GM23338 (cell line): ENCODE data around the gene SGCD. TPM values are rescaled to one million over a fixed set of nuclear protein-coding genes. Genes with fewer than 3 reads are reported as not detected.

Experiments
- ATAC-seq: fragments of 200-7000 bp; cut with Tn5 transposase; 3 replicates; pipeline ENCODE4 v1.9.1; 2020
- DNase-seq: peaks from one replicate; pipeline ENCODE4 v3.0.0-alpha.2; 2015; ENCODE audit warnings: low spot score
- H2AFZ ChIP-seq: fragments of 200-600 bp; sonication (generic); 2 replicates; pipeline ENCODE4 v1.8.0; 2016; ENCODE audit warnings: antibody characterized with exemption, mild to moderate bottlenecking, moderate library complexity
- H3F3A ChIP-seq: fragments of 200-600 bp; sonication (generic); replicated peaks from 2 replicates; pipeline ENCODE4 v1.8.0; 2017; ENCODE audit warnings: antibody characterized with exemption, mixed run types, low read depth
- H3K27ac ChIP-seq: fragments of 200-600 bp; sonication (generic); 2 replicates; pipeline ENCODE4 v1.6.1; 2016; ENCODE audit warnings: low read depth
- H3K27me3 ChIP-seq: fragments of 200-600 bp; sonication (generic); 2 replicates; pipeline ENCODE4 v1.8.0; 2016; ENCODE audit warnings: mild to moderate bottlenecking, mixed run types, moderate library complexity; ENCODE audit not compliant: insufficient read depth
- H3K36me3 ChIP-seq: fragments of 200-600 bp; sonication (generic); 2 replicates; pipeline ENCODE4 v1.8.0; 2016; ENCODE audit warnings: mild to moderate bottlenecking; ENCODE audit not compliant: insufficient read depth
- H3K4me1 ChIP-seq: fragments of 200-600 bp; sonication (generic); 2 replicates; pipeline ENCODE4 v1.8.0; 2016; ENCODE audit warnings: mild to moderate bottlenecking, moderate library complexity; ENCODE audit not compliant: insufficient read depth
- H3K4me2 ChIP-seq: fragments of 200-600 bp; sonication (generic); 2 replicates; pipeline ENCODE4 v1.7.1; 2017; ENCODE audit warnings: mixed run types
- H3K4me3 ChIP-seq: fragments of 200-600 bp; sonication (generic); 2 replicates; pipeline ENCODE4 v1.6.1; 2016; ENCODE audit warnings: mixed run types
- H3K79me2 ChIP-seq: fragments of 200-600 bp; sonication (generic); replicated peaks from 2 replicates; pipeline ENCODE4 v1.8.0; 2017; ENCODE audit warnings: mild to moderate bottlenecking; ENCODE audit not compliant: insufficient read depth
- H3K9me2 ChIP-seq: fragments of 200-600 bp; sonication (generic); 2 replicates; pipeline ENCODE4 v1.8.0; 2017; ENCODE audit not compliant: insufficient read depth
- H4K20me1 ChIP-seq: fragments of 200-600 bp; sonication (generic); replicated peaks from 2 replicates; pipeline ENCODE4 v1.8.0; 2017; ENCODE audit warnings: mild to moderate bottlenecking; ENCODE audit not compliant: insufficient read depth
- H3K27ac Mint-ChIP-seq: 2 replicates; pipeline ENCODE4 v1.8.0; 2020; ENCODE audit warnings: inconsistent platforms, mild to moderate bottlenecking, moderate library complexity, mixed read lengths
- H3K27me3 Mint-ChIP-seq: 3 replicates; pipeline ENCODE4 v1.8.0; 2022; ENCODE audit warnings: low read depth, mild to moderate bottlenecking, moderate library complexity, mixed read lengths, inconsistent platforms; ENCODE audit not compliant: insufficient read depth, poor library complexity
- H3K36me3 Mint-ChIP-seq: 3 replicates; pipeline ENCODE4 v1.8.0; 2021; ENCODE audit warnings: low read depth, mild to moderate bottlenecking, inconsistent platforms, moderate library complexity, mixed read lengths
- H3K4me1 Mint-ChIP-seq: 3 replicates; pipeline ENCODE4 v1.8.0; 2020; ENCODE audit warnings: mild to moderate bottlenecking, inconsistent platforms, mixed read lengths
- H3K4me3 Mint-ChIP-seq: 3 replicates; pipeline ENCODE4 v1.8.0; 2021; ENCODE audit warnings: moderate library complexity, mild to moderate bottlenecking, inconsistent platforms, mixed read lengths
- H3K9me3 Mint-ChIP-seq: 3 replicates; pipeline ENCODE4 v1.8.0; 2020; ENCODE audit warnings: moderate library complexity, mild to moderate bottlenecking, inconsistent platforms, mixed read lengths
- CREB1 ChIP-seq: fragments of 250-450 bp; sonication (Bioruptor Pico); IDR thresholded peaks from 2 replicates; pipeline ENCODE4 v1.5.0; 2020; ENCODE audit warnings: low read depth, mild to moderate bottlenecking, moderate library complexity
- EZH2 ChIP-seq: fragments of 200-600 bp; sonication (generic); IDR thresholded peaks from one replicate; pipeline ENCODE4 v1.8.0; 2017; ENCODE audit warnings: antibody characterized with exemption, mild to moderate bottlenecking, low read depth; ENCODE audit not compliant: unreplicated experiment
- EZH2phosphoT487 ChIP-seq: fragments of 200-600 bp; sonication (generic); IDR thresholded peaks from one replicate; pipeline ENCODE4 v1.8.1; 2018; ENCODE audit warnings: antibody characterized with exemption; ENCODE audit not compliant: unreplicated experiment
- JUNB ChIP-seq: IDR thresholded peaks from one replicate; pipeline ENCODE4 v1.6.1; 2016; ENCODE audit warnings: antibody characterized with exemption; ENCODE audit not compliant: unreplicated experiment
- NANOG ChIP-seq: IDR thresholded peaks from 2 replicates; pipeline ENCODE4 v1.6.1; 2016; ENCODE audit warnings: antibody characterized with exemption, borderline replicate concordance
- POLR2AphosphoS5 ChIP-seq: IDR thresholded peaks from 2 replicates; pipeline ENCODE4 v1.6.1; 2016; ENCODE audit warnings: antibody characterized with exemption, low read depth
- STAT1 ChIP-seq: IDR thresholded peaks from one replicate; pipeline ENCODE4 v1.6.1; 2016; ENCODE audit warnings: antibody characterized with exemption; ENCODE audit not compliant: unreplicated experiment
- ZNF331 ChIP-seq: fragments of 250-450 bp; sonication (Bioruptor Pico); IDR thresholded peaks from 2 replicates; pipeline ENCODE4 v1.5.0; 2020; ENCODE audit warnings: low read depth, mild to moderate bottlenecking, moderate library complexity
- polyA plus RNA-seq: library from polyadenylated mRNA; unstranded; fragments of >200 nt; fragmentation: Nextera tagmentation; extraction: Ambion mirVana; gene quantifications from 2 replicates; pipeline ENCODE4 v1.2.1, GENCODE V29; 2016
- total RNA-seq: library from RNA; depleted of rRNA; stranded (reverse); fragments of >200 nt; shearing (Covaris generic); gene quantifications from 2 replicates; pipeline ENCODE4 v1.2.3, GENCODE V29; 2014
- TF ChIP-seq, protein P1 (sequence below): IDR thresholded peaks from 2 replicates; pipeline ENCODE4 v1.6.1; 2016; ENCODE audit warnings: antibody characterized with exemption
- TF ChIP-seq, protein P2 (sequence below): IDR thresholded peaks from one replicate; pipeline ENCODE4 v1.6.1; 2018; ENCODE audit warnings: antibody characterized with exemption; ENCODE audit not compliant: unreplicated experiment
- TF ChIP-seq, protein P3 (sequence below): fragments of 250-450 bp; sonication (Bioruptor Pico); IDR thresholded peaks from 2 replicates; pipeline ENCODE4 v1.5.0; 2020; ENCODE audit warnings: mild to moderate bottlenecking, moderate library complexity
- TF ChIP-seq, protein P4 (sequence below), 2 experiments: fragments of 200-600 bp in 1 of 2; sonication (generic) in 1 of 2; conservative IDR thresholded peaks; 2 replicates each; pipeline versions ENCODE4 v1.5.1 to v1.6.1; 2016 to 2017; ENCODE audit warnings: antibody characterized with exemption in 2 of 2, low read depth in 2 of 2, mild to moderate bottlenecking in 2 of 2, moderate library complexity in 1 of 2

SGCD gene
- total and polyA plus RNA-seq, 2 experiments from 2014 or later = 0.03 to 0.05 TPM

DNA sequence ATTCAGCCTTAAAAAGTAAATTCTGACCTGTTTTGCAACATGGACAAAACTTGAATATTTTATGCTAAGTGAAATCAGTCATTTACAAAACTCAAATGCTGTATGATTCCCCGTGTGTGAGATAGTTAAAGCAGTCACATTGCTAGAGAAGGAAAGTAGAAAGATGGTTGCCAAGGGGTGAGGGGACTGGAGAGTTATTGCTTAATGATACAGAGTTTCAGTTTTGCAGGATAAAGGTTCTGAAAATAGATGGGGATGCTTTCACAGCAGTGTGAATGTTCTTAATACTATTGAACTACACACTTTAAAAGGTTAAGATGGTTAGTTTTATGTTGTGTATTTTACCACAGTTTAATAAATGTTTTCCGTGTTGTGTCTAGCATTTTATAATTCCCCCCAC, 51.2 kb downstream of the SGCD start (continued):
- TF ChIP-seq, protein P1, sequence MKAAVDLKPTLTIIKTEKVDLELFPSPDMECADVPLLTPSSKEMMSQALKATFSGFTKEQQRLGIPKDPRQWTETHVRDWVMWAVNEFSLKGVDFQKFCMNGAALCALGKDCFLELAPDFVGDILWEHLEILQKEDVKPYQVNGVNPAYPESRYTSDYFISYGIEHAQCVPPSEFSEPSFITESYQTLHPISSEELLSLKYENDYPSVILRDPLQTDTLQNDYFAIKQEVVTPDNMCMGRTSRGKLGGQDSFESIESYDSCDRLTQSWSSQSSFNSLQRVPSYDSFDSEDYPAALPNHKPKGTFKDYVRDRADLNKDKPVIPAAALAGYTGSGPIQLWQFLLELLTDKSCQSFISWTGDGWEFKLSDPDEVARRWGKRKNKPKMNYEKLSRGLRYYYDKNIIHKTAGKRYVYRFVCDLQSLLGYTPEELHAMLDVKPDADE = no peak
- TF ChIP-seq, protein P2, sequence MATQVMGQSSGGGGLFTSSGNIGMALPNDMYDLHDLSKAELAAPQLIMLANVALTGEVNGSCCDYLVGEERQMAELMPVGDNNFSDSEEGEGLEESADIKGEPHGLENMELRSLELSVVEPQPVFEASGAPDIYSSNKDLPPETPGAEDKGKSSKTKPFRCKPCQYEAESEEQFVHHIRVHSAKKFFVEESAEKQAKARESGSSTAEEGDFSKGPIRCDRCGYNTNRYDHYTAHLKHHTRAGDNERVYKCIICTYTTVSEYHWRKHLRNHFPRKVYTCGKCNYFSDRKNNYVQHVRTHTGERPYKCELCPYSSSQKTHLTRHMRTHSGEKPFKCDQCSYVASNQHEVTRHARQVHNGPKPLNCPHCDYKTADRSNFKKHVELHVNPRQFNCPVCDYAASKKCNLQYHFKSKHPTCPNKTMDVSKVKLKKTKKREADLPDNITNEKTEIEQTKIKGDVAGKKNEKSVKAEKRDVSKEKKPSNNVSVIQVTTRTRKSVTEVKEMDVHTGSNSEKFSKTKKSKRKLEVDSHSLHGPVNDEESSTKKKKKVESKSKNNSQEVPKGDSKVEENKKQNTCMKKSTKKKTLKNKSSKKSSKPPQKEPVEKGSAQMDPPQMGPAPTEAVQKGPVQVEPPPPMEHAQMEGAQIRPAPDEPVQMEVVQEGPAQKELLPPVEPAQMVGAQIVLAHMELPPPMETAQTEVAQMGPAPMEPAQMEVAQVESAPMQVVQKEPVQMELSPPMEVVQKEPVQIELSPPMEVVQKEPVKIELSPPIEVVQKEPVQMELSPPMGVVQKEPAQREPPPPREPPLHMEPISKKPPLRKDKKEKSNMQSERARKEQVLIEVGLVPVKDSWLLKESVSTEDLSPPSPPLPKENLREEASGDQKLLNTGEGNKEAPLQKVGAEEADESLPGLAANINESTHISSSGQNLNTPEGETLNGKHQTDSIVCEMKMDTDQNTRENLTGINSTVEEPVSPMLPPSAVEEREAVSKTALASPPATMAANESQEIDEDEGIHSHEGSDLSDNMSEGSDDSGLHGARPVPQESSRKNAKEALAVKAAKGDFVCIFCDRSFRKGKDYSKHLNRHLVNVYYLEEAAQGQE = no peak
- no peak for TF ChIP-seq POLR2AphosphoS5
- no peak for TF ChIP-seq NANOG

DNA sequence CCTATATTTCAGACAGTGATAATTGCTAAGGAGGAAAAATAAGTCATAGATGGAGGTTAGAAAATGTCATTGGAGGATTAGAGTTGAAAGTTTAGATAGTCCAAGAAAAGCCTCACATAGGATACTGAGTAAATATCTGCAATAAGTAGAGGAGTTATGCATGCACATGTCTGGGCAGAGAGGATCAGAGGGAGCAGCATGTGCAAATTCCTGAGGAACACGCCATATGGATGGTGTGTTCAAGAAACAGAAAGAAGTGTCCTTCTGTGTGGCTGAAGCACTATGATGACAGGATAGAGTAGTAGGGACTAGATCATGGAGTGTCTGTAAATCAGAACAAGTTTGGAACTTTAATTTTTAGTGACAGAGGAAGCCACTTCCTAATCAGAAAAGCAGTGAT, 52.2 kb downstream of the SGCD start:
- Histone ChIP-seq H4K20me1 (no peaks in the 10 kb centered on the region), H3F3A (no peaks in the 10 kb centered on the region), H2AFZ (no peak overlapping the region), H3K79me2 (no peaks in the 10 kb centered on the region), H3K9me2 (no peaks in the 10 kb centered on the region), H3K4me3 (no peak overlapping the region), H3K27me3 (no peaks in the 10 kb centered on the region), H3K27ac (no peak overlapping the region), H3K4me1 (no peaks in the 10 kb centered on the region), H3K36me3 (no peaks in the 10 kb centered on the region), H3K4me2 (no peak overlapping the region)
- DNase-seq (no peak), ATAC-seq (no peak)
- H3K4me1 Mint-ChIP-seq = no peaks in the 10 kb centered on the region
- no peak overlapping the region for H3K27ac Mint-ChIP-seq
- no peaks in the 10 kb centered on the region for H3K36me3 Mint-ChIP-seq
- no peaks in the 10 kb centered on the region for H3K27me3 Mint-ChIP-seq
- no peak overlapping the region for H3K4me3 Mint-ChIP-seq
- no peaks in the 10 kb centered on the region for H3K9me3 Mint-ChIP-seq
- TF ChIP-seq, protein P3, sequence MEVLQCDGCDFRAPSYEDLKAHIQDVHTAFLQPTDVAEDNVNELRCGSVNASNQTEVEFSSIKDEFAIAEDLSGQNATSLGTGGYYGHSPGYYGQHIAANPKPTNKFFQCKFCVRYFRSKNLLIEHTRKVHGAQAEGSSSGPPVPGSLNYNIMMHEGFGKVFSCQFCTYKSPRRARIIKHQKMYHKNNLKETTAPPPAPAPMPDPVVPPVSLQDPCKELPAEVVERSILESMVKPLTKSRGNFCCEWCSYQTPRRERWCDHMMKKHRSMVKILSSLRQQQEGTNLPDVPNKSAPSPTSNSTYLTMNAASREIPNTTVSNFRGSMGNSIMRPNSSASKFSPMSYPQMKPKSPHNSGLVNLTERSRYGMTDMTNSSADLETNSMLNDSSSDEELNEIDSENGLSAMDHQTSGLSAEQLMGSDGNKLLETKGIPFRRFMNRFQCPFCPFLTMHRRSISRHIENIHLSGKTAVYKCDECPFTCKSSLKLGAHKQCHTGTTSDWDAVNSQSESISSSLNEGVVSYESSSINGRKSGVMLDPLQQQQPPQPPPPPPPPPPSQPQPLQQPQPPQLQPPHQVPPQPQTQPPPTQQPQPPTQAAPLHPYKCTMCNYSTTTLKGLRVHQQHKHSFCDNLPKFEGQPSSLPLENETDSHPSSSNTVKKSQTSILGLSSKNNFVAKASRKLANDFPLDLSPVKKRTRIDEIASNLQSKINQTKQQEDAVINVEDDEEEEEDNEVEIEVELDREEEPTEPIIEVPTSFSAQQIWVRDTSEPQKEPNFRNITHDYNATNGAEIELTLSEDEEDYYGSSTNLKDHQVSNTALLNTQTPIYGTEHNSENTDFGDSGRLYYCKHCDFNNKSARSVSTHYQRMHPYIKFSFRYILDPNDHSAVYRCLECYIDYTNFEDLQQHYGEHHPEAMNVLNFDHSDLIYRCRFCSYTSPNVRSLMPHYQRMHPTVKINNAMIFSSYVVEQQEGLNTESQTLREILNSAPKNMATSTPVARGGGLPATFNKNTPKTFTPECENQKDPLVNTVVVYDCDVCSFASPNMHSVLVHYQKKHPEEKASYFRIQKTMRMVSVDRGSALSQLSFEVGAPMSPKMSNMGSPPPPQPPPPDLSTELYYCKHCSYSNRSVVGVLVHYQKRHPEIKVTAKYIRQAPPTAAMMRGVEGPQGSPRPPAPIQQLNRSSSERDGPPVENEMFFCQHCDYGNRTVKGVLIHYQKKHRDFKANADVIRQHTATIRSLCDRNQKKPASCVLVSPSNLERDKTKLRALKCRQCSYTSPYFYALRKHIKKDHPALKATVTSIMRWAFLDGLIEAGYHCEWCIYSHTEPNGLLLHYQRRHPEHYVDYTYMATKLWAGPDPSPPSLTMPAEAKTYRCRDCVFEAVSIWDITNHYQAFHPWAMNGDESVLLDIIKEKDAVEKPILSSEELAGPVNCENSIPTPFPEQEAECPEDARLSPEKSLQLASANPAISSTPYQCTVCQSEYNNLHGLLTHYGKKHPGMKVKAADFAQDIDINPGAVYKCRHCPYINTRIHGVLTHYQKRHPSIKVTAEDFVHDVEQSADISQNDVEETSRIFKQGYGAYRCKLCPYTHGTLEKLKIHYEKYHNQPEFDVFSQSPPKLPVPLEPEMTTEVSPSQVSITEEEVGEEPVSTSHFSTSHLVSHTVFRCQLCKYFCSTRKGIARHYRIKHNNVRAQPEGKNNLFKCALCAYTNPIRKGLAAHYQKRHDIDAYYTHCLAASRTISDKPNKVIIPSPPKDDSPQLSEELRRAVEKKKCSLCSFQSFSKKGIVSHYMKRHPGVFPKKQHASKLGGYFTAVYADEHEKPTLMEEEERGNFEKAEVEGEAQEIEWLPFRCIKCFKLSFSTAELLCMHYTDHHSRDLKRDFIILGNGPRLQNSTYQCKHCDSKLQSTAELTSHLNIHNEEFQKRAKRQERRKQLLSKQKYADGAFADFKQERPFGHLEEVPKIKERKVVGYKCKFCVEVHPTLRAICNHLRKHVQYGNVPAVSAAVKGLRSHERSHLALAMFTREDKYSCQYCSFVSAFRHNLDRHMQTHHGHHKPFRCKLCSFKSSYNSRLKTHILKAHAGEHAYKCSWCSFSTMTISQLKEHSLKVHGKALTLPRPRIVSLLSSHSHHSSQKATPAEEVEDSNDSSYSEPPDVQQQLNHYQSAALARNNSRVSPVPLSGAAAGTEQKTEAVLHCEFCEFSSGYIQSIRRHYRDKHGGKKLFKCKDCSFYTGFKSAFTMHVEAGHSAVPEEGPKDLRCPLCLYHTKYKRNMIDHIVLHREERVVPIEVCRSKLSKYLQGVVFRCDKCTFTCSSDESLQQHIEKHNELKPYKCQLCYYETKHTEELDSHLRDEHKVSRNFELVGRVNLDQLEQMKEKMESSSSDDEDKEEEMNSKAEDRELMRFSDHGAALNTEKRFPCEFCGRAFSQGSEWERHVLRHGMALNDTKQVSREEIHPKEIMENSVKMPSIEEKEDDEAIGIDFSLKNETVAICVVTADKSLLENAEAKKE (CRISPR knock-in tag) = no peak
- no peak for TF ChIP-seq EZH2phosphoT487
- no peak for TF ChIP-seq JUNB
- no peak for TF ChIP-seq NANOG
- TF ChIP-seq STAT1 = no peak
- TF ChIP-seq EZH2 = no peak
- TF ChIP-seq, protein P1 = no peak
- TF ChIP-seq, protein P4, sequence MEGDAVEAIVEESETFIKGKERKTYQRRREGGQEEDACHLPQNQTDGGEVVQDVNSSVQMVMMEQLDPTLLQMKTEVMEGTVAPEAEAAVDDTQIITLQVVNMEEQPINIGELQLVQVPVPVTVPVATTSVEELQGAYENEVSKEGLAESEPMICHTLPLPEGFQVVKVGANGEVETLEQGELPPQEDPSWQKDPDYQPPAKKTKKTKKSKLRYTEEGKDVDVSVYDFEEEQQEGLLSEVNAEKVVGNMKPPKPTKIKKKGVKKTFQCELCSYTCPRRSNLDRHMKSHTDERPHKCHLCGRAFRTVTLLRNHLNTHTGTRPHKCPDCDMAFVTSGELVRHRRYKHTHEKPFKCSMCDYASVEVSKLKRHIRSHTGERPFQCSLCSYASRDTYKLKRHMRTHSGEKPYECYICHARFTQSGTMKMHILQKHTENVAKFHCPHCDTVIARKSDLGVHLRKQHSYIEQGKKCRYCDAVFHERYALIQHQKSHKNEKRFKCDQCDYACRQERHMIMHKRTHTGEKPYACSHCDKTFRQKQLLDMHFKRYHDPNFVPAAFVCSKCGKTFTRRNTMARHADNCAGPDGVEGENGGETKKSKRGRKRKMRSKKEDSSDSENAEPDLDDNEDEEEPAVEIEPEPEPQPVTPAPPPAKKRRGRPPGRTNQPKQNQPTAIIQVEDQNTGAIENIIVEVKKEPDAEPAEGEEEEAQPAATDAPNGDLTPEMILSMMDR (conservative IDR thresholded peaks at IDR 0.05; ENCODE audit: low read depth in 2 of 2) = no peak
- no peak for TF ChIP-seq ZNF331 (CRISPR knock-in tag)
- TF ChIP-seq CREB1 (CRISPR knock-in tag) = no peak
- TF ChIP-seq POLR2AphosphoS5 = no peak
